NCI-H1436 (cell line): Measurements from ENCODE around the gene FUCA1.
"Not testable (repeated sequence)": the region's sequence is repeated elsewhere in the genome, so short reads cannot be mapped to it uniquely, and the experiment has no call there.

Experiments used
- DNase-seq: peaks from one replicate; lab custom pipeline; 2025; lab: John Stamatoyannopoulos, UW

Gene FUCA1

DNA sequence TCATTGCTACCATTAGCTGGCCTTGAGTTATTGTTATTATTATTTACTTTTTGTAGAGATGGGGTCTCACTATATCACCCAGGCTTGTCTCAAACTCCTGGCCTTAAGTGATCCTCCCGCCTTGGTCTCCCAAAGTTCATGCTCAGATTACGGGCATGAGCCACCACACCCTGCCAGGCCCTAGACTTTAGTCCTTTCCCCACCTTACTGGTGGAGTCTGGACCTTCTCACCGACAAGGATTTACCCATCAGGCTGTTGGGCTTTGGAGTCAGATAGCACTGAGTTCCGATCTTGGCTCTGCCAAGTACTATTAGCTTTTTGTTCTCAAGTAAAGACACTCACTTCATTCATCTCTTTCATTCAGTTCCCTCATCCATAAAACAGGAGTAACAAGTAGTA is 27.9 kb upstream of the FUCA1 start:
- DNase-seq = no peak

GRCh38 chr1:23895082-23895481 is 27.0 kb upstream of the FUCA1 start:
- DNase-seq = no peak

GRCh38 chr1:23889074-23889473 is 21.0 kb upstream of the FUCA1 start:
- DNase-seq = no peak

GRCh38 chr1:23885222-23885621 is 17.1 kb upstream of the FUCA1 start:
- no peak for DNase-seq

DNA sequence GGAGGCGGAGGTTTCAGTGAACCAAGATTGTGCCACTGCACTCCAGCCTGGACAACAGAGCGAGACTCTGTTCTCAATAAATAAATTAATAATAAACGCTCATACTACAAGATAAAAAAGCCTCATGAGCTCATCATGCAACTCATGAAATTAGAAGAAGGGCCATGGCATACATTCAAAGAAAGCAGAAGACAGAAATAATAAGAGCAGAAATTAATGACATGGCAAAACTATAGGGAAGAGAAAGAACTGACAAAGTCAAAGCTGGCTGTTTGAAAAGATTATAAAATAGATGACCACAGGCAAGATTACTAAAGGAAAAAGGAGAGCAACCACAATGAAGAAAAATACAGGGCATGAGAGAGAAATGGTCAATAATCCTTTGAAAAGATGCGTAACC is 14.7 kb upstream of the FUCA1 start:
- DNase-seq = no peak

DNA sequence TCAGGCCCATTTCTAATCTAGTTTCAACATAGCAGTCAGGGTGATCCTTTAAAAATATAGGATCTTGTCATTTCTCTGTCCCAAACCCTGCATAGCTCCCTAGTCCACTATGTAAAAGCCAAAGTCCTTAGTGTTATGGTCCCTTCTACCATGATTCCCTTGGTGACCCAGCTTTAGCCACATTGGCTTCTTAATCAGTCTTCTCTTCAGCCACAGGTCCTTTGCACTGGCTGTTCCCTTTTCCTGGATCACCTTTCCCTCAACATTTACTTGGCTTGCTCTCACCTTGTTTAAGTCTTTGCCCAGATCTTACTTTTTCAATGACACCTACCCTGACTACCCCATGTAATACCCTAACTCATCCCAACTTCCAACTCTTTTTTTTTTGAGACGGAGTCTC is 11.7 kb upstream of the FUCA1 start:
- no peak for DNase-seq

- DNase-seq = no peak
These were observed 10.6 kb upstream of the FUCA1 start for GRCh38 chr1:23878668-23879067.

DNA sequence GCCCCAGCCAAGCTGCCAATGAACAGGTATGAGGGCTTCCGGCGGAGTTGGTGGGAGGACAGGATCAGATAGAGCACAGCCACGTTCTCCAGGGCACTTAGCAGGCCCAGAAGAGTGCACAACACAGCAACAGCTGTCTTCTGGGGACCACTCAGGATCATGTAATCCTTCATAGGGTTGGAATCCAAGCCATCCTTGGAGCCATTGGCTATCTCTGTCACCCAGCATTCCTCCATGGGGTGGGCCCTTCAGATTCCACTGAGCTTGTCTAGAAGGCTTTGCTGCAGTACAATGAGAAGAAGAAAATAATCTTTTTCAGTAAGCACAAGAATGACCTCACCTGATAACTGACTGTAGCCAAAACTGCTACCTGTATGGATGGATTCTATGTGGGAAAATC is 7.3 kb upstream of the FUCA1 start:
- no peak for DNase-seq

- DNase-seq = no peak
These were observed 4.3 kb upstream of the FUCA1 start for GRCh38 chr1:23872421-23872820.

DNA sequence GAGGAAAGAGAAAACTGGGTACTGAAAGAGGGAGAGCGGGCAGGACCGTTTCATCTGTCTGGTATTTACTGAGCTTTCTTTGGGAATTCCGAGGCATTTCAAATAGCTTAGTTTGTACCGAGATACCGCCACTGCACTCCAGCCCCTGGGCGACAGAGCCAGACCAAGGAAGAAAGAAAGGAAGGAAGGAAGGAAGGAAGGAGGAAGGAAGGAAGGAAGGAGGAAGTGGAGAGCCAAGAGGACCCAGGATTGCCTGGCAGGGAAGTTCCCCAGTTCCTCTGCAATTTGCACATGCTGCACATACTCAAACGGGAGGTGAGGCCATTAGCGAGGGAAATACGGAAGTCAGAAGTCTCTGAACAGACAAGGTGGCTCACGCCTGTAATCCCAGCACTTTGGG is 961 bp upstream of the FUCA1 start:
- no peak for DNase-seq

DNA sequence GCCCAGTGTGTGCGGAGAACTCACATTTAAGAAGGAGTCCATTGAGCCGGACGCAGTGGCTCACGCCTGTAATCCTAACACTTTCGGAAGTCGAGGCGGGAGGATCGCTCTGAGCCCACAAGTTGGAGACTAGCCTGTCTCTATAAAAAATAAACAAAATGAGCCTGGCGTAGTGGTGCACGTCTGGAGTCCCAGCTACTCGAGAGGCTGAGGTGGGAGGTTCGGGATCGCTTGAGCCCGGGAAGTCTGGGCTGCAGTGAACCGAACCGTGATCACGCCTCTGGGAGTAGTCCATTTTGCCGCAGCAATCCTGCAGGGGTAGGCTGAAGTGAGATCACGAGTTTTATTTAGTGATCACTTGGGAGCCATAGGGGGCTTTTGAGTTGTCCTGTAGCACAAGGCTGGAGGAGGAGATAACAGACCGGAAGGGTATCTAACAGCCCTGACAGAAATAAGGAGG is 497 bp upstream of the FUCA1 start:
- no peak for DNase-seq

DNA sequence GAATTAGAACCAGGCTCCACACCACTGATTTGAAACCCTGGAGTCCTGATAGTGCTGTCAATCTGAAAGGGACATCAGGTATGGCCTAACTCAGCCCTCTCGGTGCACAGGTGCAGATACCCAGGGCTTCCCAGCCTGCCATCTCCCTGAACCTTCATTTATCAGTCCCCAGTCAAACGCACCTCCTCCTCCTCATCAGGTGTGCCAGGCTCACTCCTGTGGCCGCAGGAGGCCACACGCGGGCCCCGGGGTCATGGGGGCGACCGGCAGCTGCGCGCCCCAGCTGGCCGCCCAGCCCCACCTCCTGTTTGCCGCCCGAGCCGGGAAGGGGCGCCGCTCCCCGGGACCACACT is 572 bp downstream of the FUCA1 start:
- no peak for DNase-seq

DNA sequence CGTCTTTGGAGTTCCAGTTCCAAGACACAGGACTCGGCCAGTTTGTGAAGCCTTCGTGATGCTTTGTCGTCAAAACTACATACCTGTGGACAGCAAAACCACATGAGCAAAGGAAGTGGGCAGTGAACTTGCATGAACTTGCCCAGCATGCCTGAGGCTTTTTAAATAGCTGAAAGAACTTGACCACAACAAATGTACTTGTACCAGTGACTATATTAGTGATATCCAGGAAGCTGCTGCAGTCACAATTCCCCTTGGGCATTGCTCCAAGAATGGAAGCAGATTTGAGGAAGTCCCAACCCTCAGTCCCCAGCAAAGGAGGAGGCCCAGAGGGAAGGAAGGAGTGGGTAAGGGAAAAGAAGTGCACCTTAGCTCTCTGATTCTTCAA is 2.6 kb downstream of the FUCA1 start:
- no peak for DNase-seq

DNA sequence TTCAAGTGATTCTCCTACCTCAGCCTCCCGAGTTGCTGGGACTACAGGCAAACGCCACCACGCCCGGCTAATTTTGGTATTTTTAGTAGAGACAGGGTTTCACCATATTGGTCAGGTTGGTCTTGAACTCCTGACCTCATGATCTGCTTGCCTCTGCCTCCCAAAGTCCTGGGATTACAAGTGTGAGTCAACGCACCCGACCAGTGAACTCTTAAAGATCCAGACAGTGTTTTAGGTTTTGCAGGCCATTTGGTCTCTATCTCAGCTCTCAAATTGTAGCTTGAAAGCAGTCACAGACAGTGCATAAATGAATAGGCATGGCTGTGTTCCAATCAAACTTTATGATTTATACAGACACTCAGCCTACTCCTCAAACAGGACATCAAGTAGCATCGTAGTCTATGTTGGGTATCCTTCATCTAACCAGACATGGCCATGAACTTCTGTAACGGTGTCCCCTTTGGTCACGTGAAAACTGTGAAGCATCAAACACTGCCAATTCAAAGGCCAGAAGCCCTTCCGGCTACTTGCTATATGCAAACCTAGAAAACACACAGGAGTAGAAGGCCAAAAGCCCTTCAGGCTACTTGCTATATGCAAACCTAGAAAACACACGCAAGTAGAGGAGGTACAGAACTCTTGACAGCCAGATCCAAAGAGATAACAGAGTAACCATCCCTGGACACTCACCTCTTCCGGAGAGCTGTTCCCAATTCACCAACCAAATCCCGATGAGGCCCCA is 3.1 kb downstream of the FUCA1 start:
- DNase-seq = no peak

GRCh38 chr1:23862640-23863039 is 5.5 kb downstream of the FUCA1 start:
- no peak for DNase-seq

DNA sequence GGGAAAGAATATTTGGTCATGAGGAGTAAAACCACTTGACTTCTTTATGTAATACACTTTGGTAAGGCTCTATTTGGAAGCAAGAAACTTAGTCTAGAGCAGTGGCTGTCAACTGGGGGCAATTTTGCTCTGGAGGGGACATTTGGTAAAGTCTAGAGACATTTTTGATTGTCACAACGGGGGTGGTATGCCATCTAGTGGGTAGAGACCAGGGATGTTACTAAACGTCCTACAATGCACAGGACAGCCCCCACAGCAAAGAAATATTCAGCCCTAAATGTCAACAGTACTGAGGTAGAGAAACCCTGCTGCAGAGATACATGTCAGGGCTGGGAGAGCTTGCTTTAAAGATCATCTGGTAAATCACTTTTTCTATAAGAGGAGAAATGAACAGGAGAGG is 13.5 kb downstream of the FUCA1 start:
- no peak for DNase-seq

DNA sequence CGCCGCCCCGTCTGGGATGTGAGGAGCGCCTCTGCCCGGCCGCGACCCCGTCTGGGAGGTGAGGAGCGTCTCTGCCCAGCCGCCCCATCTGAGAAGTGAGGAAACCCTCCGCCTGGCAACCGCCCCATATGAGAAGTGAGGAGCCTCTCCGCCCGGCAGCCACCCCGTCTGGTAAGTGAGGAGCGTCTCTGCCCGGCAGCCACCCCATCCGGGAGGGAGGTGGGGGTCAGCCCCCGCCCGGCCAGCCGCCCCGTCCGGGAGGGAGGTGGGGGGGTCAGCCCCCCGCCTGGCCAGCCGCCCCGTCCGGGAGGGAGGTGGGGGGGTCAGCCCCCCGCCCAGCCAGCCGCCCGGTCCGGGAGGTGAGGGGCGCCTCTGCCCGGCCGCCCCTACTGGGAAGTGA is 15.0 kb downstream of the FUCA1 start:
- DNase-seq = not testable (repeated sequence)

DNA sequence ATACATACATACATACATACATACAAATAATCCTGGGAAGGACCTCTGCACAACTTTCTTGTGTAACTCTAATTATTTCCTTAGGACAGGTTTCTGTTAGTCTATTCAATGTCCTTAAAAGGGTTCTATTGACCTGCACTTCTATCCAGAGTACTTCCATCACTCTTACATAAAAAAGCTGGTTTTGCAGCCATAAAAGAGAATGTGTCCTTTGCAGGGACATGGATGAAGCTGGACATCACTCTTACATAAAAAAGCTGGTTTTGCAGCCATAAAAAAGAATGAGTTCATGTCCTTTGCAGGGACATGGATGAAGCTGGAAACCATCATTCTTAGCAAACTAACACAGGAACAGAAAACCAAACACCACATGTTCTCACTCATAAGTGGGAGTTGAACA is 16.7 kb downstream of the FUCA1 start:
- not testable (repeated sequence) for DNase-seq

DNA sequence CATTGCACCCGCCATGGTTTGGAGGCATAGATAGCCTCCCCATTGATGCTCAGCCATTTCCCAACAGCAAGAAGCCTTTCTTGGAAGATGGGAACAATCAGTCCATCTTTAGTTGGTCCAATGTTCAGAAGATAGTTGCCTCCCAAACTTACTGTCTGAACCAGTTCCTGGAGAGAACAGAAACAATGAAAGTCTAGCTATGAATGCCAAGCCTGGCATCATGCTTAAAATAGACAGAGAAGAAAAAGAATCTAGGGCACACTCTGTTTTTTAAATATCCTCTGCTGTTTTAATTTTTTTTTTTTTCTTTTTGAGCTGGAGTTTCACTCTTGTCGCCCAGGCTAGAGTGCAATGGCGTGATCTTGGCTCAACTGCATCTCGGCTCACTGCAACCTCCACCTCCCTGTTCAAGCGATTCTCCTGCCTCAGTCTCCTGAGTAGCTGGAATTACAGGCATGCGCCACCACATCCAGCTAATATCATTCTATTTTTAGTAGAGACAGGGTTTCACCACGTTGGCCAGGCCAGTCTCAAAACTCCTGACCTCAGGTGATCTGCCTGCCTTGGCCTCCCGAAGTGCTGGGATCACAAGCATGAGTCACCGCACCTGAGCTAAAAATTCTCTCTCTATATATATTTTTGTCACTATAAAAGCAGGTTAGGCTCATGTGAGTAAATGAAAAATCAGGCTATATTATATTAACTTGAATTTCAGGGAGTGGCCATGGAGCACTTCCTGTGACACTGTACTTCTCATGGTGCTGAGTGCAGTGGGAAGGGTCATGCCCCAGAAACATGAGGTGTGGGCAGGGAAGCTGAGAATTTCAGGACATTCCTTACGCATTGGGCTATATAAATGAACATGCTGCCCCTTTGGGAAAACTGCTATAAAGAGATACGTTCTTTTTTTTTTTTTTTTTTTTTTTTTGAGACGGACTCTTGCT is 19.1 kb downstream of the FUCA1 start:
- no peak for DNase-seq

- not testable (repeated sequence) for DNase-seq
These were observed 20.5 kb downstream of the FUCA1 start for GRCh38 chr1:23847482-23848095.

GRCh38 chr1:23845163-23845562 is 22.9 kb downstream of the FUCA1 start:
- no peak for DNase-seq

GRCh38 chr1:23843644-23844043 is 24.4 kb downstream of the FUCA1 start:
- no peak for DNase-seq

DNA sequence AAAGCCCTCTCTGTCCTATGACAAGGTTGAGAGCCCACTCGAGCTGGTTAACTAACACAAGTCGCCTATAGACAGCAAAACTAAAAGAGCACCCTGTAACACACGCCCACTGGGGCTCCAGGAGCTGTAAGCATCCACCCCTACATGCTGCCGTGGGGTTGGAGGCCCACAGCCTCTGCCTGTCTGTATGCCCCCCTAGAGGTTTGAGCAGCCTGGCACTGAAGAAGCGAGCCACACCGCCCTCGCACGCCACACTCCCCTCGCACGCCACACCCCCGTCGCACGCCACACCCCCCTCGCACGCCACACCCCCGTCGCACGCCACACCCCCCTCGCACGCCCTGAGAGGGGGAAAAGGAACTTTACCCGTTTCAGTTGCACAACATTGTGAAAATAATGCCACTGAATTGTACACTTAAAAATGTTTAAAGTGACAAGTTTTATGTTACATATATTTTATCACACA is 29.7 kb downstream of the FUCA1 start:
- peak; percentile 56 for DNase-seq
